GM23248 (cell line): ENCODE measurements around the gene SLC35F3.

Experiments used
- EZH2 ChIP-seq: fragments of 200-600 bp; sonication (generic); IDR thresholded peaks from 2 replicates; pipeline ENCODE4 v1.6.1; 2018; ENCODE audit warnings: antibody characterized with exemption, mild to moderate bottlenecking; ENCODE audit not compliant: insufficient read depth, poor library complexity, severe bottlenecking
- EZH2phosphoT487 ChIP-seq: fragments of 200-600 bp; sonication (generic); IDR thresholded peaks from 2 replicates; pipeline ENCODE4 v1.6.1; 2018; ENCODE audit warnings: antibody characterized with exemption, moderate library complexity, mild to moderate bottlenecking, low read depth; ENCODE audit not compliant: insufficient read depth

- TF ChIP-seq EZH2 (no peak), EZH2phosphoT487 (no peak)
These were observed 360.4 kb downstream of the SLC35F3 start for GRCh38 chr1:234264832-234265231.
